Posterior cingulate gyrus (tissue), 11 donors: ENCODE data around the gene GNB5.
"Not testable (repeated sequence)": the region's sequence is repeated elsewhere in the genome, so short reads cannot be mapped to it uniquely, and the experiment has no call there.

Source experiments
- DNase-seq, 10 donors: peaks; one replicate each; pipeline versions ENCODE4 v3.0.0 to v3.0.0-alpha.2; 2020 to 2021; ENCODE audit warnings: mixed read lengths in 3 of 10
- intact Hi-C: fragments of 100-400 bp; cut with DNase I; formaldehyde crosslinking; loops from one replicate; pipeline ENCODE4 v1.15.1; 2023

The GNB5 gene

GRCh38 chr15:52100807-52101442 lies 90.3 kb downstream of the GNB5 start:
- intact Hi-C loops = no loop called here
- peak in 4 of 10 donors; percentile 18 to 88 (median 38) for DNase-seq

DNA sequence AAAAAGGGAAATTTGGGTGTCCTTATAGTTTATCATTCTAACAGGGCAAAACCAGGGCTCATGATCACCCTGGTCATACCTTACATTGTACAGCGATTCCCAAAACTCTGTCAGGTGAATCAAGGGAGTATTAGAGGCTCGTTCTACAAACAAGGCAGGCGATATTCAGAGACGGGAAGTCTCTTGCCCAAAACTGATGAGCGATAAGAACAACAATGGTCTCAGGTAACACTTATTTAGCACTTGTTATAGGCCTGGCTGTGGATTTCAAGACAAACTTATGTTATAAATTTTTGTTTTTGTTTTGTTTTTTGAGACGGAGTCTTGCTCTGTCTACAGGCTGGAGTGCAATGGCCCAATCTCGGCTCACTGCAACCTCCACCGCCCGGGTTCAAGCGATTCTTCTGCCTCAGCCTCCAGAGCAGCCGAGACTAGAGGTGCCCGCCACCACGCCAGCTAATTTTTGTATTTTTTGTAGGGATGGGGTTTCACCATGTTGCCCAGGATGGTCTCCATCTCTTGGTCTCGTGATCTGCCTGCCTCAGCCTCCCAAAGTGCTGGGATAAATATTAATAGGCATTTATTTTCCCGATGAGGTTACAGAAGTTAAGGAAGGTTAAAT lies 91.4 kb downstream of the GNB5 start:
- intact Hi-C loops = no loop called here

GRCh38 chr15:52098323-52098722 lies 92.9 kb downstream of the GNB5 start:
- intact Hi-C loops = no loop called here
- no peak for DNase-seq

More for the DNA sequence above, 91.4 kb downstream of the GNB5 start:
- DNase-seq = no peak

- intact Hi-C loops = no loop called here
- no peak for DNase-seq
Measured at GRCh38 chr15:52097180-52097579, 94.0 kb downstream of the GNB5 start.

- intact Hi-C loops, DNase-seq: not testable (repeated sequence)
Measured at GRCh38 chr15:52096536-52096935, 94.7 kb downstream of the GNB5 start.

DNA sequence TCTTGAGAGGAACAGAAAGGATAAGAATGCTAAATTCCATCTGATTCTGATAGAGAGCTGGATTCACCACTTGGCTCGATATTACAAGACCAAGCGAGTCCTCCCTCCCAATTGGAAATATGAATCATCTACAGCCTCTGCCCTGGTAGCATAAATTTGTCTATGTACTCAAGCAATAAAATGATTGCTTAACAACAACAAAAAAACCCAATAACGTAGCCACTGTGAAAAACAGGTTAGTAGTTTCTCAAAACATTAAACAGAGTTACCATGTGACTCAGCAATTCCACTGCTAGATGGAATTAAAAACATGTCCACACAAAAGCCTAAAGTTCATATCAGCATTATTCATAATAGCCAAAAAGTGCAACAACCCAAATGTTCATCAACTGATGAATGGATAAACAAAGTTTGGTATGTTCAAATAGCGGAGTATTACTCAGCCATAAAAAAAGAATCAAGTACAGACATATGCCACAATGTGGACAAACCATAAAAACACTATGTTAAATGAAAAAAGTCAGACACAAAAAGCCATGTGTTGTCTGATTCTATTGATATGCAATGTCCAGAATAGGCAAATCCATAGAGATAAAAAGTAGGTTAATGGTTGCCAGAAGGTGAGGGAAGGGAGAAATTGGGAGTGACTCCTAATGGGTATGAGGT lies 95.5 kb downstream of the GNB5 start:
- intact Hi-C loops = no loop called here
- no peak for DNase-seq

- DNase-seq = no peak
- intact Hi-C loops = no loop called here
Measured at GRCh38 chr15:52094811-52095584, 96.2 kb downstream of the GNB5 start.

- no peak for DNase-seq
- intact Hi-C loops = no loop called here
Measured at GRCh38 chr15:52093539-52094510, 97.4 kb downstream of the GNB5 start.

- intact Hi-C loops = no loop called here
- DNase-seq = no peak
Measured at GRCh38 chr15:52093167-52093538, 98.0 kb downstream of the GNB5 start.

DNA sequence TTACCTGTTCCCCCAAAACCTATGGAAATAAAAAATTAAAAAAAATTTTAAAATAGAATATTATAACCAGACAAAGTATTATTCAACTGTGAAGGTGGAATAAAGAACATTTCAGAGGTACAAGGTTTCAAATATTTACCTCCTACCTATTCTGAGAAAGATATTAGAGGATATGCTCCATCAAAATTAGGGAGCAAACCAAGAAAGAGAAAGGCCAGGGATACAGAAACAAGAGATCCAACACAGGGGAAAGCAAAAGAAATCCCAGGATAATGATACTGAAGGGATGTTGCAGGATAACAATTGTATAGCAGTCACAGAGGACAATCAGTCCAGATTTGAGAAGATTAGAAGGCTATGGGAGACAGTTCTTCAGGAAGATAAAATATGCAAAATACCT lies 101.0 kb downstream of the GNB5 start:
- DNase-seq = no peak
- intact Hi-C loops = no loop called here

GRCh38 chr15:52086011-52086786 lies 105.0 kb downstream of the GNB5 start:
- intact Hi-C loops = no loop called here
- no peak for DNase-seq

- intact Hi-C loops = no loop called here
Measured at GRCh38 chr15:52085299-52085698, 105.9 kb downstream of the GNB5 start.

GRCh38 chr15:52083603-52084002 lies 107.6 kb downstream of the GNB5 start:
- intact Hi-C loops = no loop called here
- DNase-seq = no peak

More at GRCh38 chr15:52085299-52085698, 105.9 kb downstream of the GNB5 start:
- DNase-seq = no peak

GRCh38 chr15:52083037-52083359 lies 108.2 kb downstream of the GNB5 start:
- DNase-seq, intact Hi-C loops: not testable (repeated sequence)

- intact Hi-C loops = no loop called here
- DNase-seq = no peak
Measured at GRCh38 chr15:52082197-52083036, 108.8 kb downstream of the GNB5 start.

GRCh38 chr15:52080706-52081392 lies 110.3 kb downstream of the GNB5 start:
- intact Hi-C loops = no loop called here
- DNase-seq = no peak

- peak in 1 of 10 donors; percentile 28 for DNase-seq
Measured at GRCh38 chr15:52080031-52080430, 111.2 kb downstream of the GNB5 start.

More at GRCh38 chr15:52080031-52080430, 111.2 kb downstream of the GNB5 start:
- intact Hi-C loops = no loop called here
